Activated CD4-positive, alpha-beta T cell treated with anti-CD3 and anti-CD28 coated beads, Interleukin-2, amount 10 ng/mL, durations not matched to agents 7 days and 5 days (primary cell): ENCODE results near the gene FABP6. TPM values are rescaled to one million over a fixed set of nuclear protein-coding genes. Genes with fewer than 3 reads are reported as not detected.

ENCODE experiments used
- CTCF ChIA-PET: fragments of 350-600 bp; sonication (Branson Sonifier 250); formaldehyde crosslinking; loops from one replicate; lab custom pipeline; 2021; ENCODE audit warnings: antibody characterized with exemption; lab: Charles Lee
- POLR2A ChIA-PET: fragments of 350-600 bp; sonication (Branson Sonifier 250); formaldehyde crosslinking; loops from one replicate; lab custom pipeline; 2021; ENCODE audit warnings: antibody characterized with exemption; lab: Charles Lee
- DNase-seq: peaks from one replicate; pipeline ENCODE4 v3.0.0-alpha.2; 2020
- H3K27ac Mint-ChIP-seq: one replicate; pipeline ENCODE4 v1.8.0; 2021; ENCODE audit warnings: mild to moderate bottlenecking, moderate library complexity, mixed read lengths
- H3K27me3 Mint-ChIP-seq: one replicate; pipeline ENCODE4 v1.8.0; 2021; ENCODE audit warnings: mixed read lengths
- H3K36me3 Mint-ChIP-seq: one replicate; pipeline ENCODE4 v1.8.0; 2021; ENCODE audit warnings: low read depth, mixed read lengths
- H3K4me1 Mint-ChIP-seq: one replicate; pipeline ENCODE4 v1.8.0; 2021; ENCODE audit warnings: mixed read lengths
- H3K4me3 Mint-ChIP-seq: one replicate; pipeline ENCODE4 v1.8.0; 2021; ENCODE audit warnings: mild to moderate bottlenecking, moderate library complexity, mixed read lengths
- H3K9me3 Mint-ChIP-seq: one replicate; pipeline ENCODE4 v1.8.0; 2021; ENCODE audit warnings: mixed read lengths
- total RNA-seq, 2 experiments: library from RNA; stranded (reverse); gene quantifications; one replicate each; pipeline ENCODE4 v1.2.3, GENCODE V29; 2021

The FABP6 gene
- total RNA-seq, 2 experiments from 2014 or later = not detected

GRCh38 chr5:160198146-160198545, 31.2 kb upstream of the FABP6 start:
- no peaks in the 10 kb centered on the region for H3K9me3 Mint-ChIP-seq
- no peak overlapping the region for H3K27ac Mint-ChIP-seq
- peaks cover 8% of the 10 kb centered on the region for H3K4me1 Mint-ChIP-seq
- H3K4me3 Mint-ChIP-seq = no peak overlapping the region
- ChIA-PET POLR2A (no interaction called here), CTCF (interaction anchor here (0.7 kb wide), 1 partner anchor 803 kb away, joined by 3 read pairs; no protein-coding TSS in a partner anchor)
- H3K36me3 Mint-ChIP-seq = no peaks in the 10 kb centered on the region
- peaks cover 12% of the 10 kb centered on the region for H3K27me3 Mint-ChIP-seq
- DNase-seq = no peak

GRCh38 chr5:160198841-160199409, 30.4 kb upstream of the FABP6 start:
- ChIA-PET POLR2A (no interaction called here), CTCF (interaction anchor here (0.7 to 1.1 kb wide), 4 partner anchors 10 to 147 kb away, joined by 3 read pairs; no protein-coding TSS in a partner anchor)
- Mint-ChIP-seq H3K27ac (no peak overlapping the region), H3K4me1 (peaks cover 8% of the 10 kb centered on the region), H3K36me3 (no peaks in the 10 kb centered on the region), H3K4me3 (no peak overlapping the region), H3K27me3 (peaks cover 12% of the 10 kb centered on the region), H3K9me3 (no peaks in the 10 kb centered on the region)
- no peak for DNase-seq

GRCh38 chr5:160199410-160199911, 29.8 kb upstream of the FABP6 start:
- POLR2A ChIA-PET = no interaction called here
- no peaks in the 10 kb centered on the region for H3K9me3 Mint-ChIP-seq
- CTCF ChIA-PET = interaction anchor here (0.8 to 1.1 kb wide), 4 partner anchors 9 to 147 kb away, joined by 3 read pairs; no protein-coding TSS in a partner anchor

GRCh38 chr5:160207061-160207460, 22.2 kb upstream of the FABP6 start:
- H3K4me3 Mint-ChIP-seq = no peak overlapping the region
- ChIA-PET CTCF (no interaction called here), POLR2A (no interaction called here)
- peaks cover 3% of the 10 kb centered on the region for H3K27me3 Mint-ChIP-seq
- no peaks in the 10 kb centered on the region for H3K4me1 Mint-ChIP-seq
- no peak for DNase-seq
- no peaks in the 10 kb centered on the region for H3K9me3 Mint-ChIP-seq
- no peak overlapping the region for H3K27ac Mint-ChIP-seq
- no peaks in the 10 kb centered on the region for H3K36me3 Mint-ChIP-seq

More at GRCh38 chr5:160199410-160199911, 29.8 kb upstream of the FABP6 start:
- Mint-ChIP-seq H3K4me1 (peaks cover 8% of the 10 kb centered on the region), H3K36me3 (no peaks in the 10 kb centered on the region), H3K4me3 (peak overlapping the region; percentile 54), H3K27me3 (peaks cover 12% of the 10 kb centered on the region), H3K27ac (peak overlapping the region; percentile 46)
- DNase-seq = peak; percentile 71

GRCh38 chr5:160209917-160210316, 19.4 kb upstream of the FABP6 start:
- ChIA-PET CTCF (interaction anchor here (1.2 kb wide), 1 partner anchor 135 kb away, joined by 3 read pairs; no protein-coding TSS in a partner anchor), POLR2A (no interaction called here)
- Mint-ChIP-seq H3K36me3 (no peaks in the 10 kb centered on the region), H3K4me3 (no peak overlapping the region), H3K27ac (no peak overlapping the region), H3K9me3 (no peaks in the 10 kb centered on the region), H3K27me3 (peaks cover 3% of the 10 kb centered on the region), H3K4me1 (no peaks in the 10 kb centered on the region)
- DNase-seq = no peak

GRCh38 chr5:160210606-160211005, 18.7 kb upstream of the FABP6 start:
- Mint-ChIP-seq H3K4me3 (no peak overlapping the region), H3K27ac (no peak overlapping the region), H3K4me1 (no peaks in the 10 kb centered on the region), H3K9me3 (no peaks in the 10 kb centered on the region), H3K36me3 (no peaks in the 10 kb centered on the region), H3K27me3 (peaks cover 3% of the 10 kb centered on the region)
- ChIA-PET POLR2A (no interaction called here), CTCF (interaction anchor here (0.6 to 1.2 kb wide), 2 partner anchors 101 to 134 kb away, joined by 3 to 4 read pairs; no protein-coding TSS in a partner anchor)
- DNase-seq = no peak

GRCh38 chr5:160211352-160211751, 18.0 kb upstream of the FABP6 start:
- no peak overlapping the region for H3K4me3 Mint-ChIP-seq
- CTCF ChIA-PET = no interaction called here
- POLR2A ChIA-PET = no interaction called here
- H3K27ac Mint-ChIP-seq = no peak overlapping the region
- H3K27me3 Mint-ChIP-seq = peaks cover 4% of the 10 kb centered on the region
- no peaks in the 10 kb centered on the region for H3K4me1 Mint-ChIP-seq
- H3K9me3 Mint-ChIP-seq = no peaks in the 10 kb centered on the region
- DNase-seq = no peak
- H3K36me3 Mint-ChIP-seq = no peaks in the 10 kb centered on the region

GRCh38 chr5:160213537-160213936, 15.8 kb upstream of the FABP6 start:
- no peaks in the 10 kb centered on the region for H3K36me3 Mint-ChIP-seq
- DNase-seq = no peak
- POLR2A ChIA-PET = no interaction called here
- H3K9me3 Mint-ChIP-seq = no peaks in the 10 kb centered on the region
- H3K4me1 Mint-ChIP-seq = no peaks in the 10 kb centered on the region
- no peak overlapping the region for H3K4me3 Mint-ChIP-seq
- CTCF ChIA-PET = interaction anchor here (1.8 kb wide), 1 partner anchor 10 kb away, joined by 7 read pairs; no protein-coding TSS in a partner anchor
- no peak overlapping the region for H3K27ac Mint-ChIP-seq
- peaks cover 6% of the 10 kb centered on the region for H3K27me3 Mint-ChIP-seq

GRCh38 chr5:160219356-160219755, 9.9 kb upstream of the FABP6 start:
- Mint-ChIP-seq H3K4me3 (no peak overlapping the region), H3K27ac (no peak overlapping the region), H3K36me3 (no peaks in the 10 kb centered on the region), H3K4me1 (no peaks in the 10 kb centered on the region), H3K27me3 (peaks cover 10% of the 10 kb centered on the region), H3K9me3 (no peaks in the 10 kb centered on the region)
- no peak for DNase-seq
- ChIA-PET CTCF (interaction anchor here (0.8 kb wide), 1 partner anchor 27 kb away, joined by 3 read pairs; no protein-coding TSS in a partner anchor), POLR2A (no interaction called here)

- ChIA-PET POLR2A (no interaction called here), CTCF (no interaction called here)
- H3K4me3 Mint-ChIP-seq = no peak overlapping the region
- no peak for DNase-seq
- peaks cover 8% of the 10 kb centered on the region for H3K27me3 Mint-ChIP-seq
- H3K36me3 Mint-ChIP-seq = no peaks in the 10 kb centered on the region
- H3K4me1 Mint-ChIP-seq = no peaks in the 10 kb centered on the region
- H3K27ac Mint-ChIP-seq = no peak overlapping the region
- H3K9me3 Mint-ChIP-seq = no peaks in the 10 kb centered on the region
Observed at GRCh38 chr5:160221082-160221481, 8.2 kb upstream of the FABP6 start.

- H3K4me1 Mint-ChIP-seq = no peaks in the 10 kb centered on the region
- H3K27ac Mint-ChIP-seq = no peak overlapping the region
- H3K27me3 Mint-ChIP-seq = no peaks in the 10 kb centered on the region
- H3K4me3 Mint-ChIP-seq = no peak overlapping the region
- no peaks in the 10 kb centered on the region for H3K9me3 Mint-ChIP-seq
- ChIA-PET CTCF (interaction anchor here (0.6 to 0.9 kb wide), 2 partner anchors 20 to 79 kb away, joined by 3 read pairs; no protein-coding TSS in a partner anchor), POLR2A (no interaction called here)
- no peaks in the 10 kb centered on the region for H3K36me3 Mint-ChIP-seq
- DNase-seq = no peak
Observed at GRCh38 chr5:160227012-160227411, 2.3 kb upstream of the FABP6 start.

GRCh38 chr5:160230686-160231527, 1.6 kb downstream of the FABP6 start:
- Mint-ChIP-seq H3K36me3 (no peaks in the 10 kb centered on the region), H3K27me3 (no peaks in the 10 kb centered on the region), H3K9me3 (no peaks in the 10 kb centered on the region), H3K27ac (no peak overlapping the region), H3K4me3 (no peak overlapping the region), H3K4me1 (no peaks in the 10 kb centered on the region)
- CTCF ChIA-PET = interaction anchor here (1.2 to 1.6 kb wide), 2 partner anchors 11 to 15 kb away, joined by 4 to 5 read pairs; no protein-coding TSS in a partner anchor
- DNase-seq = no peak
- POLR2A ChIA-PET = no interaction called here
